Mononuclear cell (primary cell): ENCODE measurements around the gene DNPH1. TPM values are rescaled to one million over a fixed set of nuclear protein-coding genes. Genes with fewer than 3 reads are reported as not detected.

Experiments
- H3K27me3 ChIP-seq: 2 replicates; pipeline ENCODE4 v1.6.0; 2011; ENCODE audit warnings: low read length, control low read depth; ENCODE audit not compliant: insufficient read depth
- H3K4me1 ChIP-seq: 2 replicates; pipeline ENCODE4 v1.5.1; 2011; ENCODE audit warnings: mild to moderate bottlenecking, low read length, control low read depth; ENCODE audit not compliant: insufficient read depth
- H3K4me3 ChIP-seq: 2 replicates; pipeline ENCODE4 v1.5.1; 2011; ENCODE audit warnings: mild to moderate bottlenecking, low read length, moderate library complexity
- H3K9me3 ChIP-seq: 2 replicates; pipeline ENCODE4 v1.5.1; 2011; ENCODE audit warnings: low read depth, mild to moderate bottlenecking, control low read depth, low read length
- total RNA-seq: library from RNA; depleted of rRNA; stranded (reverse); fragments of >200 nt; gene quantifications from one replicate; pipeline ENCODE4 v1.2.3, GENCODE V29; 2012

DNPH1 gene
- total RNA-seq, 1 donor: 14.7 TPM

DNA sequence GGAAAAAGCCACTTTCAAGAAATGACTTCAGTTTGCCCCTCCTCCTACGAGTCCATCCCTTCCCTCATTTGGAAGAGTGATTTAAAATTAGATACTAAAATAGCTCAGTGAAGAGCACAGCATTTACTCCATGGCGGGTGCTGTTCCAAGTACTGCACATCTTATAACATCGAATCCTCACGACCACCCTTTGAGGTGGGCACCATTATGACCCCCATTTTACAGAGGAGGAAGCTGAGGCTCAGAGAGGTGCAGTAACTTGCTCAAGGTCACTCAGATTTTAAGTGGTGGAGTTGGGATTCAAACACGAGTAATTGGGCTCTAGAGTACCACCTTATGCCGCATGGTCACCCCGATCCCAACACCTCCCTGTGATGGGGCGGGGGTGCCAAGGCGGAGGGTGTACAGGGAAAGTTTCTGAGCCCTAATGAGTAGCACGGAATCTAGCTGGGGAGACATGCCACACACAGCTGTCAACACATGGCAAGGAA, 39.5 kb upstream of the DNPH1 start:
- Histone ChIP-seq H3K4me1 (peaks cover 17% of the 10 kb centered on the region), H3K27me3 (peaks cover 13% of the 10 kb centered on the region), H3K4me3 (no peak overlapping the region), H3K9me3 (no peaks in the 10 kb centered on the region)

DNA sequence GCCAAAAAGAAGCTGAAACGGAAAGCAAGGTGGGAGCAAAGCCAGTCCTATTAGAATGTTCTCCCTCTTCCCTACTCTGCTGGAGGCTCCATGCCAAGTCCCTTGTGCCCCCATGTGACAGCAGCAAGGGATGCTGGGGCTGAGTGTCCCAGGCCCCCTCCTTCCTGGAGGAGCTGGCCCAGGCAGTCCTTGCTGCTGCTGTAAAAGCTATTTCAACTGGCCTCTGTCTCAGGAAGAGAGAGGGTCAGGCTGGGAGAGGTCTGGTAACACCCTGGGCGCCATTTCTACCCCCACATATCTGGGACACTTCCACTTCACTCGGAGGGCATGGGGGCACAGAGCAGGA, 39.0 kb upstream of the DNPH1 start:
- Histone ChIP-seq H3K4me3 (no peak overlapping the region), H3K9me3 (no peaks in the 10 kb centered on the region), H3K27me3 (peaks cover 8% of the 10 kb centered on the region), H3K4me1 (peaks cover 17% of the 10 kb centered on the region)

GRCh38 chr6:43267619-43268354, 38.5 kb upstream of the DNPH1 start:
- H3K27me3 ChIP-seq: peaks cover 6% of the 10 kb centered on the region
- no peaks in the 10 kb centered on the region for H3K9me3 ChIP-seq
- no peak overlapping the region for H3K4me3 ChIP-seq
- H3K4me1 ChIP-seq: peaks cover 17% of the 10 kb centered on the region

DNA sequence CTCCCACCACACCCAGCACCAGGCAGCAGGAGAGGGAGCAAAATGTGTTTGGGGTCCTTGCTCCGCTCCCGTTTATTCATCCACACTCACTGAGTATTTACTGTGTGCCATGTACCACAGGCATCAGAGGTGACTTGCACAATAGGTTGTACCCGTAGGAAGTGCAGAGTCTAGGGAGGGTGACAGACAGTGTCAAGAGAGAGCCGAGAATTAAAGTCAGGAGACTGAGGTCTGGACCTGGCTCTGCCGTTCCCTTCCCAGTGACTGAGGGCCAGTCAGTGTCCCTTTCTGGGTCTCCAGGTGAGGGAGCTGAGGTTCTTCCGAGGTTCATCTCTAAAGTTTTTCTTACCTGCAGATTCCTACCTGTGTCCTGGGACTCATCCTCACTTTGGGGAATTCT, 36.3 kb upstream of the DNPH1 start:
- H3K9me3 ChIP-seq: no peaks in the 10 kb centered on the region
- H3K27me3 ChIP-seq: peaks cover 6% of the 10 kb centered on the region
- H3K4me3 ChIP-seq: no peak overlapping the region
- H3K4me1 ChIP-seq: peaks cover 10% of the 10 kb centered on the region

- no peak overlapping the region for H3K4me3 ChIP-seq
- no peaks in the 10 kb centered on the region for H3K9me3 ChIP-seq
- H3K4me1 ChIP-seq: peaks cover 10% of the 10 kb centered on the region
- H3K27me3 ChIP-seq: peaks cover 6% of the 10 kb centered on the region
Measured at GRCh38 chr6:43264599-43265145, 35.4 kb upstream of the DNPH1 start.

DNA sequence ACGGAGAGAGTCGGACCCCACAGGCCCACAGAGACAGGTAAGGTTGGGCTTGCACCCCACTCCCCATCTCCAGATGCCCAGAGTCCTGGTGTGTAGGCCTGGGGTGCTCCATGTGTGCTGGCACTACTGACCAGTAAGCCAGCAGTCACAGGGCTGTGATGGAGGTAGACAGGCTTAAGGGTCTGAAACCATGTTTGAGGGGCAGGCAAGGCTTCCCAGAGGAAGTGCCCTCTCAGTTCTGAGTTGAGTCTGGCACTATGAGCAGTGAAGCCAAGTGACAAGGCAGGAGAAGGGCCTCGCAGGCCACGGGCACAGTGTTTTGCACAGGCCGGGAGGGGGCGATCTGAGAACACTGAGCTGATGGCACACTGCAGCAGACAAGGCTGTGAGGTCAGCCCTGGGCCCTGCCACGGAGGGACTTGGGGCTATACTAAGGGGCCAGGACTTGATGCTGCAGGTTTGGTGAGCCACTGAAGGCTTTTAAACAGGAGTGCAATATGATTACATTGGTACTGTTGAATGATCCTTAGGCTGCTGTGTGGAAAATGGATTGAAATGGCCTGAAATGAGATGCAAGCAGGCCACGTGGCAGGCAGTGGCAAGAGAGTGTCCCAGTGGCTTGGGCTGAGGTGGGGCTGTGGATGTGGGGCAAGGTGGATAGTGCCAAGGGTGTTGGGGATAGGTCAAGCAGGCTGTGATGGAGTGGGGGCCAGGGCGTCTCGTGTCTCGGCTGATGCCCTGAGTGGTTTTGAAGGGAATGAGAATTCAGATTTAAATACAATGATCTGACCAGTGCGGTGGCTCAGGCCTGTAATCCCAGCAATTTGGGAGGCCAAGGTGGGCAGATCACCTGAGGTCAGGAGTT, 34.3 kb upstream of the DNPH1 start:
- H3K9me3 ChIP-seq: no peaks in the 10 kb centered on the region
- H3K4me3 ChIP-seq: no peak overlapping the region
- H3K4me1 ChIP-seq: no peaks in the 10 kb centered on the region
- no peaks in the 10 kb centered on the region for H3K27me3 ChIP-seq

DNA sequence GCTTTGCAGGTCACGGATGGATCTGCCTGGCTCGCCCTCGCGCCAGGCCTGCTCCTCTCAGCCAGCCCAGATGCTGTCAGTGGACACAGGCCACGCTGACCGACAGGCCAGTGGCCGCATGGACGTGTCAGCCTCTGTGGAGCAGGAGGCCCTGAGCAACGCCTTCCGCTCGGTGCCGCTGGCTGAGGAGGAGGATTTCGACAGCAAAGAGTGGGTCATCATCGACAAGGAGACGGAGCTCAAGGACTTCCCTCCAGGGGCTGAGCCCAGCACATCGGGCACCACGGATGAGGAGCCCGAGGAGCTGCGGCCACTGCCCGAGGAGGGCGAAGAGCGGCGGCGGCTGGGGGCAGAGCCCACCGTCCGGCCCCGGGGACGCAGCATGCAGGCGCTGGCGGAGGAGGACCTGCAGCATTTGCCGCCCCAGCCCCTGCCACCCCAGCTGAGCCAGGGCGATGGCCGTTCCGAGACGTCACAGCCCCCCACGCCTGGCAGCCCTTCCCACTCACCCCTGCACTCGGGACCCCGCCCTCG, 33.6 kb upstream of the DNPH1 start:
- Histone ChIP-seq H3K4me1 (no peaks in the 10 kb centered on the region), H3K9me3 (no peaks in the 10 kb centered on the region), H3K27me3 (no peaks in the 10 kb centered on the region), H3K4me3 (no peak overlapping the region)

- Histone ChIP-seq H3K4me1 (no peaks in the 10 kb centered on the region), H3K27me3 (no peaks in the 10 kb centered on the region), H3K9me3 (no peaks in the 10 kb centered on the region), H3K4me3 (no peak overlapping the region)
Measured at GRCh38 chr6:43262000-43262779, 32.9 kb upstream of the DNPH1 start.

GRCh38 chr6:43261198-43261597, 31.9 kb upstream of the DNPH1 start:
- H3K4me3 ChIP-seq: no peak overlapping the region
- H3K27me3 ChIP-seq: no peaks in the 10 kb centered on the region
- H3K9me3 ChIP-seq: no peaks in the 10 kb centered on the region
- no peaks in the 10 kb centered on the region for H3K4me1 ChIP-seq

DNA sequence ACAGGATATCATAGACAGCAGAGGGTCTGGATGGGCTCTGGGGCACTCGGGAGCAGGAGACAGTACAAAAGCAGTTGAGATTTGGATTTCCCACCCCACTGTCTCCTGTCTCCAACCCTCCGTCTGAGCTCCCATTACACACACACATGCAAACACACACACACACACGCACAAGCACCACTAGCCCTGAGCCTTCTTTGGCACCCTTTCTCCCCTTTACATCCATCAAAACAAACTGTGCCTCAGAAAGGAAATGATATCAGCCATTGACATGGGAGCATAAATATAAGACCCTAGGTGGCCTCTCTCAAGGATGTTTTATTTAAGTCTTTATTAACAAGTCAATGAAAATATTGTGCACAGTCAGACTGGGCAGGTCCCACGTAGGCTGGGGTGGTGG, 31.5 kb upstream of the DNPH1 start:
- no peaks in the 10 kb centered on the region for H3K4me1 ChIP-seq
- H3K9me3 ChIP-seq: no peaks in the 10 kb centered on the region
- H3K4me3 ChIP-seq: no peak overlapping the region
- H3K27me3 ChIP-seq: no peaks in the 10 kb centered on the region

DNA sequence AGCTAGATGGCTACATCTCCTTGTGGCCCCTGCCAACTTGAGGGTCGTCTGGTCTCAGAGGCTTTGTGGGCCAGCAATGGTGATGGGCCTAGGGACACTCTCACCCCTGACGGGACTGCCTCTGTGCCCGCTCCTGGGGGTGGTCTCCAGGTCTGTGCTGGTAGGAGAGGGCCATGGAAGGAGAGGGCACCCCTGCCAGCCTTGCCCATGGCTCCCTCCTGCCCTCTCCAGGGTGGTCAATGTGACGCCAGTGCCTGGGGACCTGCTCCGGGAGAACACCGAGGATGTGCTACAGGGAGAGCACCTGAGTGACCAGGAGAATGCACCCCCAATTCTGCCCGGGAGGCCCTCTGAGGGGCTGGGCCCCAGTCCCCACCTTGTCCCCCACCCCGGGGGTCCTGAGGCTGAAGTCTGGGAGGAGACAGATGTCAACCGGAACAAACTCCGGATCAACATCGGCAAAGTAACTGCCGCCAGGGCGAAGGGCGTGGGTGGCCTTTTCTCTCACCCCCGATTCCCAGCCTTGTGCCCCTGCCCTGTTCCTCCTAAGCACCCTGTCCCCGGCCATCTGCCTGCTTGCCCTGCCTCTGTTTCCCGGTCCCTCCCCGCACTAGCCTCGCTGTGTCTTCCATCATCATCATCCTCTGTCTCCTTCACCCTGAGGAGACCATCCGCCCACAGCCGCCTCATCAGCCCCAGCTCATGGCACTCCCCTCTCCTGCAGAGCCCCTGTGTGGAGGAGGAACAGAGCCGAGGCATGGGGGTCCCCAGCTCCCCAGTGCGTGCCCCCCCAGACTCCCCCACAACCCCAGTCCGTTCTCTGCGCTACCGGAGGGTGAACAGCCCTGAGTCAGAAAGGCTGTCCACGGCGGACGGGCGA, 29.8 kb upstream of the DNPH1 start:
- Histone ChIP-seq H3K27me3 (no peaks in the 10 kb centered on the region), H3K4me1 (no peaks in the 10 kb centered on the region), H3K4me3 (no peak overlapping the region), H3K9me3 (no peaks in the 10 kb centered on the region)

- no peaks in the 10 kb centered on the region for H3K4me1 ChIP-seq
- no peaks in the 10 kb centered on the region for H3K27me3 ChIP-seq
- H3K9me3 ChIP-seq: no peaks in the 10 kb centered on the region
- no peak overlapping the region for H3K4me3 ChIP-seq
Measured at GRCh38 chr6:43258180-43258579, 28.9 kb upstream of the DNPH1 start.

DNA sequence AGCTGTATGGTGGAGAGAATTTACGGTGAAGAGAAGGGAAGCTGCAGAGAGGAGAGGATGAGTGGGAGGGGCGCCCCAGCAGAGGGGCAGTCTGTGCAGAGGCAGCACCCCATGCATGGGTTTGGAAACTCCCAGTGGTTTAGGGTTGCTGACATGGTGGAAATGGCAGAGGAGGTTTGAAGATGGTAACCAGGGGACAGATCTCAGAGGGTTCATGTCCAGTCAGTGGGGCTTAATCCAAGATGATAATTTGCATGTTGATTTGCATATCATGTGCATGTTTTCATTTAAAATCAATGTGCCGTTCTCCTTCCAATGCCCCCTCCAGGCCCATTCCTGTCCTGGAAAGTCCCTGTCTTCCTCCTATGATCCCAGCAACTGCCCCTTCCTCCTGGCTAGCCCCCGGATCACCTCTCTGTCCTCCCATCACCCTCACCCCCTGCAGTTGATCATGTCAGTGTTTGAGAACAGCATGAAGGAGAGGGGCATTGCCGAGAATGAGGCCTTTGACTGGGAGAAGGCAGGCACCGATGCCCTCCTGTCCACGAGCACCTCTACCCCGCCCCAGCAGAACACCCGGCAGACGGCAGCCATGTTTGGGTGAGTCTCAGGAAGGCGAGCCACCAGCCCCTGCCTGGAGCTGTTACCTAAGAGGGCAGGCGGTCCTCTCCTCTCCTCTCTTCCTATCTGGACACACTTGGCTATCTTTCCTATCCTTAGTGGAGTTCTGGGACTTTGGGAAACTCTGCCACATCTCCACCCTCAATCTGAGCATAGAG, 28.3 kb upstream of the DNPH1 start:
- H3K4me3 ChIP-seq: no peak overlapping the region
- H3K27me3 ChIP-seq: no peaks in the 10 kb centered on the region
- no peaks in the 10 kb centered on the region for H3K4me1 ChIP-seq
- H3K9me3 ChIP-seq: no peaks in the 10 kb centered on the region
